ENCODE data around the gene DGKD. TPM values are rescaled to one million over a fixed set of nuclear protein-coding genes. Genes with fewer than 3 reads are reported as not detected.
"Not testable (repeated sequence)": the region's sequence is repeated elsewhere in the genome, so short reads cannot be mapped to it uniquely, and the experiment has no call there.

The DGKD gene
- total RNA-seq, 1 donor from 2014 or later: 10.3 TPM

DNA sequence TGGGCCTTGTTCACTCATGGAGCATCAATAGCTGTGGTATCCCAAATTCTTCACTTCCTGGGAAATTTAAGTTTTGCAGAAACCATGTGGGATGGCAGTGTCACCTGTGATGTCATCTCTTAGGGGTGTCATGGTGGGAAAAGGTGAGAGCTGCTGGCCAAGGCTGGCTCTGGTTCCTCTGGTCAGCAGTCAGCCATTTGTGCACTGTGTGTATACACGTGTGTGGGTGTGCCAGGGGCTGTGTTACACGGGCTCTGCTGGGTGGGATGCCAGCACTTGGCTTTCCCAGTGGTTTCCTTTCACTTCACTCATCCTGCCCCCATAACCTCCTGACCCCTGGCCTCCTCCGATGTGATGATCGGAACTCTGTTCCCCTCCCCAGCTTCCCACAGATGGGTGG lies 25.4 kb upstream of the DGKD start:
- TF ChIP-seq, protein P1, sequence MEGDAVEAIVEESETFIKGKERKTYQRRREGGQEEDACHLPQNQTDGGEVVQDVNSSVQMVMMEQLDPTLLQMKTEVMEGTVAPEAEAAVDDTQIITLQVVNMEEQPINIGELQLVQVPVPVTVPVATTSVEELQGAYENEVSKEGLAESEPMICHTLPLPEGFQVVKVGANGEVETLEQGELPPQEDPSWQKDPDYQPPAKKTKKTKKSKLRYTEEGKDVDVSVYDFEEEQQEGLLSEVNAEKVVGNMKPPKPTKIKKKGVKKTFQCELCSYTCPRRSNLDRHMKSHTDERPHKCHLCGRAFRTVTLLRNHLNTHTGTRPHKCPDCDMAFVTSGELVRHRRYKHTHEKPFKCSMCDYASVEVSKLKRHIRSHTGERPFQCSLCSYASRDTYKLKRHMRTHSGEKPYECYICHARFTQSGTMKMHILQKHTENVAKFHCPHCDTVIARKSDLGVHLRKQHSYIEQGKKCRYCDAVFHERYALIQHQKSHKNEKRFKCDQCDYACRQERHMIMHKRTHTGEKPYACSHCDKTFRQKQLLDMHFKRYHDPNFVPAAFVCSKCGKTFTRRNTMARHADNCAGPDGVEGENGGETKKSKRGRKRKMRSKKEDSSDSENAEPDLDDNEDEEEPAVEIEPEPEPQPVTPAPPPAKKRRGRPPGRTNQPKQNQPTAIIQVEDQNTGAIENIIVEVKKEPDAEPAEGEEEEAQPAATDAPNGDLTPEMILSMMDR (conservative IDR thresholded peaks at IDR 0.05; ENCODE audit: low read depth, low read length): no peak
- no peak for DNase-seq (ENCODE audit: low read depth)
- no peak overlapping the region for H3K4me3 ChIP-seq (ENCODE audit: low read depth, low read length)

DNA sequence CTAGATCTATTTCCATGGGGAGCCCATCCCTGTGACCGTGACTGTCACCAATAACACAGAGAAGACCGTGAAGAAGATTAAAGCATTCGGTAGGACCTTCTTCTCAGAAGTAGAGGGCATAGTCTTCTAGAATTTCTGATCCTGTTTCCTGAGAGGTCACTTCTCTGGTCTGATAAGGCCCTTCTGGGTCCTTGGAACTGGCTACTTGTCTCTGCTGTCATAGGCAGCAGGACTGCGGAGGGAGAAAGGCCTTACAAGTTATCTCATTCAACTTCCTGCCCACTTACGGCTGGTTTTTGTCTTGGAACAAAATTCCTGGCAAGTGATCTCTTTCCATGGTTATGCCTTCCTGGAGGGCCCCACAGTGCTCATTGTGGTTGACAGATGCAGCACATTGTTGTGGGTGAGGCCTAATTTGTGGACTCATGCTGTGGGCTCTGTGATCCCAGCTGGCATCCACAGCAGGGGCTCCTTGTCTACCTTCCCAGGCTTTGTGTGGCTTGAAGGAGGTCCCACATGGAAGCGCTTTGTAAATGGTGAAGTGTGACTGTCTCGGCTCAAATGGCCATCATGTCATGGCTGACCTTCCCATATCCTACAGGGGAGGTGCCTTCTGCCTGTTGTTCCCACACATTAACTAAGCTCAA lies 24.7 kb upstream of the DGKD start:
- TF ChIP-seq, protein P1 (conservative IDR thresholded peaks at IDR 0.05; ENCODE audit: low read depth, low read length): no peak
- H3K4me3 ChIP-seq (ENCODE audit: low read depth, low read length): no peak overlapping the region
- DNase-seq (ENCODE audit: low read depth): no peak

DNA sequence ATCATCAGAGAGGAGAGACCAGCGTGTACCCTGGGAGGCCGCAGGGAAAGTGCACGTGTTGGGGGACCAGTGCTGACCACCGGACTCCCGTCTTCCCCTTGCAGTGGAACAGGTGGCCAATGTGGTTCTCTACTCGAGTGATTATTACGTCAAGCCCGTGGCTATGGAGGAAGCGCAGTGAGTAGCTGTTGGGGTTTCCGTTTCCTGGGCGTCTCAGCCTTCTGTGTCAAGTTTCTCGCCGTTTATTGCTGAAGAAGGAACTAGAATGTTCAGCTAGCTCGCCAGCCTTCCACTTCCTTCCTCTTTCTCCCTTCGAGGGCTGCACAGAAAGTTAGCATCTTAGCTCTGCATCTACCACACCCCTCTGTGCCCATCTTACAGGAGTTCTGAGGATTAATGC lies 22.8 kb upstream of the DGKD start:
- TF ChIP-seq, protein P1 (conservative IDR thresholded peaks at IDR 0.05; ENCODE audit: low read depth, low read length): no peak
- H3K4me3 ChIP-seq (ENCODE audit: low read depth, low read length): no peak overlapping the region
- DNase-seq (ENCODE audit: low read depth): no peak

DNA sequence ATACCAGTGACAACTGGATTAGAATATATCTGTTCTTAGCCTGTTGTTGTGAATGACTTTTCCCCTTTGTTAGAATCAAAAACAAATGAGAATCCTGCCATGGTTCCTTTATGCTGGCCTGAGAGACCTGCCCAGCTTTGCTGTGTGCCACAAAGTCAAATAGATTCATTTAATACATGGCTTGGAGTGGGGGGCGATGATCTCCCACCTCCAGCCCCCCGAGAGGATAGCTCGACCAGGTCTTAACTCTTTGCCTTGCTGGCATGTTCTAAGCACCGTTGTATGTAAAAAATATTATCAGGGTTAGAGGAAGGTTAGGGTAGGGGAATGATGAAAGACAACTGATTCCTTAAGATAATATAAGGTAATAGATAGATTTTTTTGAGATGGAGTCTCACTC lies 22.2 kb upstream of the DGKD start:
- DNase-seq (ENCODE audit: low read depth): no peak
- H3K4me3 ChIP-seq (ENCODE audit: low read depth, low read length): no peak overlapping the region
- TF ChIP-seq, protein P1 (conservative IDR thresholded peaks at IDR 0.05; ENCODE audit: low read depth, low read length): no peak

DNA sequence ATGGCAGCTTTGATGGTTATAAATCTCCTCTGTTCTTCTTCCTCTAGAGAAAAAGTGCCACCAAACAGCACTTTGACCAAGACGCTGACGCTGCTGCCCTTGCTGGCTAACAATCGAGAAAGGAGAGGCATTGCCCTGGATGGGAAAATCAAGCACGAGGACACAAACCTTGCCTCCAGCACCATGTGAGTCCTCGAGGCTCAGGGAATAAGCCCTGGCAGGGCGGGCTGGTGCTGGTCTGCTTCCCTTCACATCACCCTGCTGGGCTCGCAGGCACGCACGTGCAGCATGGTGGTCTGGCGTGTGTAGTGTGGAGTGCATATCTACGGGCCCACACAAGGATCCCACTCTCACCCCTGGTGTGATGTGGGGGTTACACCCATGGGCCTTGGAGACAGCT lies 19.4 kb upstream of the DGKD start:
- no peak overlapping the region for H3K4me3 ChIP-seq (ENCODE audit: low read depth, low read length)
- DNase-seq (ENCODE audit: low read depth): no peak
- TF ChIP-seq, protein P1 (conservative IDR thresholded peaks at IDR 0.05; ENCODE audit: low read depth, low read length): no peak

DNA sequence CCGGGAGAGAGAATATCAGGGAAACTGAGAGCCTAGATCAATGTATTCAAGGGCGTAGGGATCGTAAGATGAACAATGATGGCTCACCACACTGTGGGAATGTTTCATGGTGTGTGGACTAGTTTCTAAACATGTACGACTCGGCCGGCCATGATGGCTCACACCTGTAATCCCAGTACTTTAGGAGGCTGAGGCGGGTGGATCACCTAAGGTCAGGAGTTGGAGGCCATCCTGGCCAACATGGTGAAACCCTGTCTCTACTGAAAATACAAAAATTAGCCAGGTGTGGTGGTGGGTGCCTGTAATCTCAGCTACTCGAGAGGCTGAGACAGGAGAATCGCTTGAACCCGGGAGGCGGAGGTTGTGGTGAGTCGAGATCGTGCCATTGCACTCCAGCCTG lies 18.2 kb upstream of the DGKD start:
- H3K4me3 ChIP-seq (ENCODE audit: low read depth, low read length); DNase-seq (ENCODE audit: low read depth): not testable (repeated sequence)

DNA sequence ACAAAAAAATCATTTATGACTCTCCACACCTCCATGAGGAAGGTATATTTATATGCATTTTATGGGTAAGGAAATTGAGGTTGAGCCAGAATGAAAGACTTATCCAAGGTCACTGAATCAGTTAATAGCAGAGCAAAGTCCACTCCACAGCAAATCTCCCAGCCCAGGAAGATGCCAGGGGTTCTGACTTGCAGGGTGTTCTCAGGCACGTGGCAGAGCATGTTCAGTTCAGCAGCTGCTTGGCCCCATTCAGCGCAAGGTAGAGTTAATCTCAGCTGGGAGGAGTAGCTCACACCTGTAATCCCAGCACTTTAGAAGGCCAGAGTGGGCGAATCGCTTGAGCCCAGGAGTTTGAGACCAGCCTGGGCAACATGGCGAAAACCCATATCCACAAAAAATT lies 17.8 kb upstream of the DGKD start:
- no peak overlapping the region for H3K4me3 ChIP-seq (ENCODE audit: low read depth, low read length)
- DNase-seq (ENCODE audit: low read depth): no peak
- TF ChIP-seq, protein P1 (conservative IDR thresholded peaks at IDR 0.05; ENCODE audit: low read depth, low read length): no peak
